ENCODE results near the gene THAP10. TPM values are rescaled to one million over a fixed set of nuclear protein-coding genes. Genes with fewer than 3 reads are reported as not detected.

THAP10 gene
- total RNA-seq, 2 experiments from 2014 or later: not detected

DNA sequence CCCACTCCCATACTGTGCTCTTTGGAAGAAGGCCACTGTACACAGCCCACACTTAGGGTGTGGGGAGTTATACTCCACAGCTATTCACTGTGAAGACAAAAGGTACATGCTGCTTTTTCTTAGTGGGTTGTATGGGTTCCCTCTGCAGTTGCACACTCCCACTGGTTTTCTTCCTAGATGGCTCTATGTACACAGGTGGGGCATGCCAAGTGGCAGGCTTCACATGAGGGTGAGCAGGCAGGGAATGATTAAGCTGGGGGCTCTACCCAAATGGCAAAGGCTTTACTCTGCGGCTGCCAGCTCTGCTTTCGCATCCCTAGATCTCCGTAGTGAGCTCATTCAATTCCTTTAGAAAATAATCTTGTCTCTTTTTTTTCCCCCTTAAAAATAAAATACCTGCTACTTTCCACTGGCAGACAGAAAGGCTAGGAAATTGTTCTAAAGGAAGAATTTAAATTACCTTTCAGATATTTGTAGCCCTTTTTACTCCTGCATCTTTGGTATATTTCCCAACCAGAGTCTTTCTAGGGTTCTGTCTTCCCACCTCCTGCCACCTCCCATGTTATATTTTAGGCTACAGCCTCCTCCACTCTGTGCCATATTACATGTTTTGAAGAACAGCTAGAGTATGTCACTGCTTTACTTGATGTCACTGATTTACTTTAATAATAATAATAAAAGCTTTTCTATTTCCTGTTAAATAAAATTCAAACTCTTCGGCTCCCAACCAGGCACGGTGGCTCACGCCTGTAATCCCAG is 46.5 kb downstream of the THAP10 start:
- no peaks in the 10 kb centered on the region for H3K9me3 Mint-ChIP-seq
- CTCF ChIA-PET: interaction anchor here (1.3 kb wide), 1 partner anchor 21 kb away, joined by 5 read pairs; no protein-coding TSS in a partner anchor
- no peaks in the 10 kb centered on the region for H3K4me1 Mint-ChIP-seq (ENCODE audit: low read depth)
- peaks cover 16% of the 10 kb centered on the region for H3K27me3 Mint-ChIP-seq
- intact Hi-C loops (cut with micrococcal nuclease): no loop called here
- H3K4me3 Mint-ChIP-seq: no peak overlapping the region
- no peak overlapping the region for H3K27ac Mint-ChIP-seq
- POLR2A ChIA-PET: no interaction called here
- no peaks in the 10 kb centered on the region for H3K36me3 Mint-ChIP-seq (ENCODE audit: low read depth)
- DNase-seq: no peak
- TF ChIP-seq, protein P1, sequence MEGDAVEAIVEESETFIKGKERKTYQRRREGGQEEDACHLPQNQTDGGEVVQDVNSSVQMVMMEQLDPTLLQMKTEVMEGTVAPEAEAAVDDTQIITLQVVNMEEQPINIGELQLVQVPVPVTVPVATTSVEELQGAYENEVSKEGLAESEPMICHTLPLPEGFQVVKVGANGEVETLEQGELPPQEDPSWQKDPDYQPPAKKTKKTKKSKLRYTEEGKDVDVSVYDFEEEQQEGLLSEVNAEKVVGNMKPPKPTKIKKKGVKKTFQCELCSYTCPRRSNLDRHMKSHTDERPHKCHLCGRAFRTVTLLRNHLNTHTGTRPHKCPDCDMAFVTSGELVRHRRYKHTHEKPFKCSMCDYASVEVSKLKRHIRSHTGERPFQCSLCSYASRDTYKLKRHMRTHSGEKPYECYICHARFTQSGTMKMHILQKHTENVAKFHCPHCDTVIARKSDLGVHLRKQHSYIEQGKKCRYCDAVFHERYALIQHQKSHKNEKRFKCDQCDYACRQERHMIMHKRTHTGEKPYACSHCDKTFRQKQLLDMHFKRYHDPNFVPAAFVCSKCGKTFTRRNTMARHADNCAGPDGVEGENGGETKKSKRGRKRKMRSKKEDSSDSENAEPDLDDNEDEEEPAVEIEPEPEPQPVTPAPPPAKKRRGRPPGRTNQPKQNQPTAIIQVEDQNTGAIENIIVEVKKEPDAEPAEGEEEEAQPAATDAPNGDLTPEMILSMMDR (IDR thresholded peaks at IDR 0.05): no peak
- ATAC-seq: no peak

DNA sequence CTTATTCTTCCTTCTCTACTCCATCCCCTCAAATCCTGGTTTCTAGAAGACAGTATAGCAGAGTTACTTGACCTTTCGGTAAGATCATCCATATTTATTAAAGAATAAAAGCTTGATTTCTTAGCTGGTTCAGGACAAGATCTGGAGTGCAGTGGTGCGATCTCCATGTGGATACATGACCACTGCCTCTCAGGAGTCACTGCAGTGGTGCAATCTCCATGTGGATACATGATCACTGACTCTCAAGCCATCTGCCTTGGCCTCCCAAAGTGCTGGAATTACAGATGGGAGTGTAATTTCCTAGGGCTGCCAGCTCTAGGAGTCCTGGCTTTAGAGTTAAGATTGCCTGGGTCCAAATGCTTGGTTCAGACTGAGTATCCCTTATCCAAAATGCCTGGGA is 54.8 kb downstream of the THAP10 start:
- peaks cover 3% of the 10 kb centered on the region for H3K27me3 Mint-ChIP-seq
- TF ChIP-seq, protein P1 (IDR thresholded peaks at IDR 0.05): no peak
- intact Hi-C loops (cut with micrococcal nuclease): no loop called here
- H3K4me3 Mint-ChIP-seq: no peak overlapping the region
- H3K27ac Mint-ChIP-seq: no peak overlapping the region
- DNase-seq (no peak), ATAC-seq (no peak)
- no peaks in the 10 kb centered on the region for H3K4me1 Mint-ChIP-seq (ENCODE audit: low read depth)
- POLR2A ChIA-PET: no interaction called here
- no peaks in the 10 kb centered on the region for H3K9me3 Mint-ChIP-seq
- no peaks in the 10 kb centered on the region for H3K36me3 Mint-ChIP-seq (ENCODE audit: low read depth)
- CTCF ChIA-PET: interaction anchor here (1.1 kb wide), 1 partner anchor 26 kb away, joined by 3 read pairs; no protein-coding TSS in a partner anchor

DNA sequence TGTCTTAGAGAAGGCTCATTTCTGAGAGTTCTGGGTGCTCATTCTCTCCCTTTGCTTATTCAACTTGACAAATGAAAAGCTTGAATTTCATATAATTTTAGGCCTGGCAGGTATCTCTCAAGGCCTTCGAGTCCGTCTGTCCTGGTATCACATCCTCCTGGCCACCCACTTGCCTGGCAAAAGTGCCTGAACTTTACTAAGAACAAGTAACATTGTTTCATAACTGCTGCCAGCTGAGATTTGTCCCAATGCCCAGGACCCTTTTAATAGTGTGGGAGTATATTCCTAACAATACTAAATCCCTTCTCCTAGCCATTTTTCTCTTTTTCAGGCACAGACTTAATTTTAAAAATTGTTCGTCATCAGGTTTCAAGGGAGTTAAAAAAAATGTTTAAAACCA is 56.4 kb downstream of the THAP10 start:
- no peak overlapping the region for H3K27ac Mint-ChIP-seq
- intact Hi-C loops (cut with micrococcal nuclease): no loop called here
- no peaks in the 10 kb centered on the region for H3K4me1 Mint-ChIP-seq (ENCODE audit: low read depth)
- H3K27me3 Mint-ChIP-seq: peaks cover 3% of the 10 kb centered on the region
- ATAC-seq (no peak), DNase-seq (no peak)
- ChIA-PET POLR2A (no interaction called here), CTCF (interaction anchor here (1.7 kb wide), 1 partner anchor 11 kb away, joined by 7 read pairs; no protein-coding TSS in a partner anchor)
- TF ChIP-seq, protein P1 (IDR thresholded peaks at IDR 0.05): no peak
- no peak overlapping the region for H3K4me3 Mint-ChIP-seq
- no peaks in the 10 kb centered on the region for H3K36me3 Mint-ChIP-seq (ENCODE audit: low read depth)
- H3K9me3 Mint-ChIP-seq: no peaks in the 10 kb centered on the region

DNA sequence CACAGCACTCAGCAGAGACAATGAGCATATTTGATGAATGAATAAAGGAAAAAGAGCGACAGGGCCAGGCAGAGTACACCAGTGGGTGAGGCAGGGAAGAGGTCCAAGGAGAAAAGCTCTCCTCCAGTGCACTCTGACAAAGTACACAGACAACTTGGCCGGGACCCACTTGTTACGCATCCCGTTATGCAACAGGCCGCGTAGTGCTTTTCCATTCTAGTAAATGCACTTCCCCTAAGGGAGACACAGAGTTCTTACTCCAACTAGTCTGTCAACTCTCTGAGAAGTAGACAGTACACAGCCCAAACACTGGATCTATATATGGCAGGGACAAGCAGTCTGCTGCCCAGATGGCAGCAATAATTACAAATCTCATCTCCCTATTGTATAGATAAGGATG is 56.8 kb downstream of the THAP10 start:
- Mint-ChIP-seq H3K36me3 (ENCODE audit: low read depth) (no peaks in the 10 kb centered on the region), H3K27ac (no peak overlapping the region), H3K4me3 (no peak overlapping the region), H3K4me1 (ENCODE audit: low read depth) (no peaks in the 10 kb centered on the region), H3K27me3 (peaks cover 3% of the 10 kb centered on the region), H3K9me3 (no peaks in the 10 kb centered on the region)
- ATAC-seq: no peak
- no peak for DNase-seq
- ChIA-PET CTCF (interaction anchor here (1.7 kb wide), 1 partner anchor 11 kb away, joined by 7 read pairs; no protein-coding TSS in a partner anchor), POLR2A (no interaction called here)
- intact Hi-C loops (cut with micrococcal nuclease): no loop called here
- TF ChIP-seq, protein P1 (IDR thresholded peaks at IDR 0.05): no peak

DNA sequence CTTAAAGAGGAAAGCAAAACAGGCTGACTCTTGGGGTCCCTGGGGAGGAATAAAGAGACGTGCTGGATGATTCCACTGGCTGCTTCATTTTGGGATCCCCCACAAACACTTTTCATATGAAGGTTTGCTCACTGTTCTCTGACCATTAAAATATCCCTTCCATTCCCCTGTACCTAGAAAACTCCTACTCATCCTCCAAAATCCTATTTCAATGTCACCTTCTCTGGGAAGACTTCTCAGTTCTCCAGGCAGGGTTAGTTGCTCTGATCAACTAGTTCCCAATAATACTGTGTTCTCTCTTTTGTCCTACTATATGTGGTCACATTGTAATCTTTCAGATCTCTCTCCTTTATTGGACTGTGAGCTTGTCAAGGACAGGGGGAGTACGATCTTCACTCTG is 57.2 kb downstream of the THAP10 start:
- Mint-ChIP-seq H3K27me3 (peaks cover 3% of the 10 kb centered on the region), H3K9me3 (no peaks in the 10 kb centered on the region), H3K36me3 (ENCODE audit: low read depth) (no peaks in the 10 kb centered on the region), H3K4me1 (ENCODE audit: low read depth) (no peaks in the 10 kb centered on the region), H3K27ac (no peak overlapping the region), H3K4me3 (no peak overlapping the region)
- ChIA-PET CTCF (interaction anchor here (1.7 kb wide), 1 partner anchor 10 kb away, joined by 7 read pairs; no protein-coding TSS in a partner anchor), POLR2A (no interaction called here)
- ATAC-seq (no peak), DNase-seq (no peak)
- TF ChIP-seq, protein P1 (IDR thresholded peaks at IDR 0.05): no peak
- intact Hi-C loops (cut with micrococcal nuclease): no loop called here

All from activated CD8-positive, alpha-beta T cell treated with anti-CD3 and anti-CD28 coated beads for 36 hours (primary cell).